GM12891 (cell line): ENCODE measurements around the gene TMEM190.

Source experiments
- POLR2A ChIP-seq: IDR thresholded peaks from 2 replicates; pipeline ENCODE4 v1.6.1; 2011; ENCODE audit warnings: low read depth, low read length, control low read depth
- POLR2AphosphoS5 ChIP-seq: IDR thresholded peaks from 2 replicates; pipeline ENCODE4 v1.6.1; 2011; ENCODE audit warnings: low read depth, low read length, control low read depth
- SPI1 ChIP-seq: IDR thresholded peaks from 2 replicates; pipeline ENCODE4 v1.6.1; 2011; ENCODE audit warnings: low read depth, low read length, control low read depth

GRCh38 chr19:55406091-55406825, 29.6 kb downstream of the TMEM190 start:
- TF ChIP-seq SPI1 (no peak), POLR2AphosphoS5 (no peak), POLR2A (no peak)
